Activated T-cell treated with anti-CD3 and anti-CD28 coated beads for 4 hours (primary cell): ENCODE measurements around the gene ADPRM.

Experiments
- DNase-seq: peaks from one replicate; pipeline ENCODE4 v3.0.0-alpha.2; 2020

The ADPRM gene

GRCh38 chr17:10743316-10744009 lies 46.1 kb downstream of the ADPRM start:
- DNase-seq, result no peak

- DNase-seq, result no peak
Measured at GRCh38 chr17:10744501-10745000, 47.2 kb downstream of the ADPRM start.

- no peak for DNase-seq
Measured at GRCh38 chr17:10745231-10745630, 47.8 kb downstream of the ADPRM start.

GRCh38 chr17:10748531-10749181 lies 51.3 kb downstream of the ADPRM start:
- DNase-seq, result no peak

- DNase-seq, result no peak
Measured at GRCh38 chr17:10750210-10750609, 52.8 kb downstream of the ADPRM start.

- DNase-seq, result no peak
Measured at GRCh38 chr17:10751563-10751962, 54.2 kb downstream of the ADPRM start.

GRCh38 chr17:10752696-10753095 lies 55.3 kb downstream of the ADPRM start:
- DNase-seq, result no peak

- DNase-seq, result no peak
Measured at GRCh38 chr17:10754109-10754508, 56.7 kb downstream of the ADPRM start.

GRCh38 chr17:10754861-10755591 lies 57.6 kb downstream of the ADPRM start:
- DNase-seq, result no peak

GRCh38 chr17:10755592-10756127 lies 58.3 kb downstream of the ADPRM start:
- DNase-seq, result no peak

- no peak for DNase-seq
Measured at GRCh38 chr17:10756185-10756584, 58.8 kb downstream of the ADPRM start.

GRCh38 chr17:10756619-10757018 lies 59.2 kb downstream of the ADPRM start:
- no peak for DNase-seq

GRCh38 chr17:10757067-10757466 lies 59.7 kb downstream of the ADPRM start:
- no peak for DNase-seq

- DNase-seq, result no peak
Measured at GRCh38 chr17:10757647-10758046, 60.3 kb downstream of the ADPRM start.

- no peak for DNase-seq
Measured at GRCh38 chr17:10758062-10758461, 60.7 kb downstream of the ADPRM start.
